GM18861 (cell line): ENCODE data around the gene FOXF1.

ENCODE experiments used
- ATAC-seq: cut with Tn5 transposase; IDR thresholded peaks from one replicate; pipeline ENCODE4 v1.9.1; 2021; ENCODE audit not compliant: unreplicated experiment

The FOXF1 gene

GRCh38 chr16:86554599-86554916 lies 44.2 kb downstream of the FOXF1 start:
- ATAC-seq = no peak

GRCh38 chr16:86554917-86555703 lies 44.8 kb downstream of the FOXF1 start, which contains the start of gene MTHFSD:
Gene MTHFSD (minus strand): TSS chr16:86555235. CDS start chr16:86555184, 51 bp downstream.
- ATAC-seq = peak; percentile 87

GRCh38 chr16:86555704-86556075 lies 45.4 kb downstream of the FOXF1 start:
- no peak for ATAC-seq

DNA sequence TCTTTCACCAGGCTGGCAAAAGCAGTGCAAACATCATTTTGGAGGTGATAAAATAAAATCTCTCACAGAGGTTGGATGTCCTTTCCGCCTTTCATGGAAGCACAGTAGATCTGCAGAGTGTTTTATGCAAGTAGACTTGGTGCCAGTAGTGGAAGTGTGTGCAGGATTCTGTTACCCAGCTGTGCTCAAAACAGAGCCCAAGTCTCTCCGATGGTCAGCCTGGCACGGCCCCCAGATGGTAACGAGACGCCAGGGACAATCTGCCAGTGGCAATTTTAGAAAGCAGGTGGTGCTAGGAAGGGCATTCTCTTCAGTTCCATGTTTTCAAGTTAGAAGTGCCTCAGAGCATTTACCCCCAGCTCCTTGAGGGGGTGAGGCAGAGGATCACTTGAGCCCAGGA lies 46.2 kb downstream of the FOXF1 start:
- no peak for ATAC-seq

DNA sequence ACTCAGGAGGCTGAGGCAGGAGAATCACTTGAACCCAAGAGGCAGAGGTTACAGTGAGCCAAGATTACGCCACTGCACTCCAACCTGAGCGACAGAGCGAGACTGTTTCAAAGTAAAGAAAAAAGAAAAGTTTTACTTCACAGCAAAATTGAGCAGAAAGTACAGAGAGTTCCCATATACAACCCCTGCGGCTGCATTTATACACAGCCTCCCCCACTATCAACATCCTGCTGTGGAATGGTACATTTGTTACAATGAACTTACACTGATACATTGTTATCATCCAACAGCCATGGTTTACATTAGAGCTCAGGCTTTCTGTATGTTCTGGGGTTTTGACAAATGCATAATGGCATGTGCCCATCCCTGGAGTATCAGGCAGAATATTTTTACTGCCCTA lies 47.3 kb downstream of the FOXF1 start:
- no peak for ATAC-seq

DNA sequence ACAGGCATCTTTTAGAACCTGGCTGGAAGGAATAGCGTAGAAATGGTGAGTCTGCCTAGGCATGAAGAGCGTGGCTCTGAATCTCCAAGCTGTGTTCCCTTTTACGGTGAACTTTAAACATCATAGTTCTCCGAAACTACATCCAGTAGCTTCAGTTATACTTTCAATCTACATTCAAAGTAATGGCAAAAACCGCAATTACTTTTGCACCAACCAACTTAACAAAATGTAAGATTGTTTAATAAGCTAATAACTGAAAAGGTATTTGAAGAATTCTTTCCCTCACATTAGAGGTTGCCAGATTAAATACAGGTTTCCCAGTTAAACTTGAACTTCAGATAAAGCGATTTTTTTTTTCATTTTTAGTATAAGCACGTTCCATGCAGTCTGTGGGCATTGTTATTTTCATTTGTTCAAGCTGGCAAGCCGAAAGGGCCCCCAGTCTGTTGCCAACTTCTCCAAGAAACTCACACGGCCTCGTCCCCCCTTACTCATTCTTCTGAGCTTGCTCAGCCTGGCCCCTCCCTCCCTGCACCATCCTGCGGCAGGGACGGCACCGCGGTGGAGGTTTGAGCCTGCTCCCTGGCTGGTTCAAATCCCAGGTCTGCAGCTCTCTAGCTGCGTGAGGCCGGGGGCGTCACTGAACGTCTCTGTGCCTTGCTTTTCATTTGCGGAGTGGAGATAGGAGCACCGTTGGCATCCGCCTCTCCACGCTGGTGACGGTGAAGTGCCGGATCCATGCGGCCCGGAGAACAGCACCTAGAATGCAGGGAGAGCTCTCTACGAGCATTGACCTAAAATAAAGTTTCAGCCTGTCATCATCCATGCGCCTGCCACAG lies 48.2 kb downstream of the FOXF1 start:
- ATAC-seq = no peak

- ATAC-seq = no peak
Measured at GRCh38 chr16:86559802-86560305, 49.5 kb downstream of the FOXF1 start.

DNA sequence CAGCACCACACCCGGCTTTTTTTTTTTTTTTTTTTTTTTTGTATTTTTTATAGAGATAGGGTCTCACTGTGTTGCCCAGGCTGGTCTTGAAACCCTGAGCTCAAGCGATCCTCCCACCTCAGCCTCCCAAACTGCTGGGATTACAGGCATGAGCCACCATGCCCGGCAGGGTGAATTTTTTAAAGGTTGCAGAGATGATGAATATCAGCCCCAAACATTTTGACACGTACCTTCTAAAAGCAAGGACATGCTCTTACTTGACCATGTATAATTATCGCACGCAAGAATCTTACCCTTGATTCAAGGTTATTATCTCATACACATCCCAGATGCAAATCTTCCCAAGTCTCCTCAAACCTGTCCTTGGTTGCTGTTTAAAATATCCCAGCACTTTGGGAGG lies 52.0 kb downstream of the FOXF1 start:
- ATAC-seq = no peak

GRCh38 chr16:86563469-86564345 lies 53.4 kb downstream of the FOXF1 start:
- ATAC-seq = peak; percentile 51
